GM23338 (cell line): ENCODE results near the gene FAM120AOS. TPM values are rescaled to one million over a fixed set of nuclear protein-coding genes. Genes with fewer than 3 reads are reported as not detected.

Source experiments
- ATAC-seq: fragments of 200-7000 bp; cut with Tn5 transposase; 3 replicates; pipeline ENCODE4 v1.9.1; 2020
- DNase-seq: peaks from one replicate; pipeline ENCODE4 v3.0.0-alpha.2; 2015; ENCODE audit warnings: low spot score
- H2AFZ ChIP-seq: fragments of 200-600 bp; sonication (generic); 2 replicates; pipeline ENCODE4 v1.8.0; 2016; ENCODE audit warnings: antibody characterized with exemption, mild to moderate bottlenecking, moderate library complexity
- H3F3A ChIP-seq: fragments of 200-600 bp; sonication (generic); replicated peaks from 2 replicates; pipeline ENCODE4 v1.8.0; 2017; ENCODE audit warnings: antibody characterized with exemption, mixed run types, low read depth
- H3K27ac ChIP-seq: fragments of 200-600 bp; sonication (generic); 2 replicates; pipeline ENCODE4 v1.6.1; 2016; ENCODE audit warnings: low read depth
- H3K27me3 ChIP-seq: fragments of 200-600 bp; sonication (generic); 2 replicates; pipeline ENCODE4 v1.8.0; 2016; ENCODE audit warnings: mild to moderate bottlenecking, mixed run types, moderate library complexity; ENCODE audit not compliant: insufficient read depth
- H3K36me3 ChIP-seq: fragments of 200-600 bp; sonication (generic); 2 replicates; pipeline ENCODE4 v1.8.0; 2016; ENCODE audit warnings: mild to moderate bottlenecking; ENCODE audit not compliant: insufficient read depth
- H3K4me1 ChIP-seq: fragments of 200-600 bp; sonication (generic); 2 replicates; pipeline ENCODE4 v1.8.0; 2016; ENCODE audit warnings: mild to moderate bottlenecking, moderate library complexity; ENCODE audit not compliant: insufficient read depth
- H3K4me2 ChIP-seq: fragments of 200-600 bp; sonication (generic); 2 replicates; pipeline ENCODE4 v1.7.1; 2017; ENCODE audit warnings: mixed run types
- H3K4me3 ChIP-seq: fragments of 200-600 bp; sonication (generic); 2 replicates; pipeline ENCODE4 v1.6.1; 2016; ENCODE audit warnings: mixed run types
- H3K79me2 ChIP-seq: fragments of 200-600 bp; sonication (generic); replicated peaks from 2 replicates; pipeline ENCODE4 v1.8.0; 2017; ENCODE audit warnings: mild to moderate bottlenecking; ENCODE audit not compliant: insufficient read depth
- H3K9me2 ChIP-seq: fragments of 200-600 bp; sonication (generic); 2 replicates; pipeline ENCODE4 v1.8.0; 2017; ENCODE audit not compliant: insufficient read depth
- H4K20me1 ChIP-seq: fragments of 200-600 bp; sonication (generic); replicated peaks from 2 replicates; pipeline ENCODE4 v1.8.0; 2017; ENCODE audit warnings: mild to moderate bottlenecking; ENCODE audit not compliant: insufficient read depth
- H3K27ac Mint-ChIP-seq: 2 replicates; pipeline ENCODE4 v1.8.0; 2020; ENCODE audit warnings: inconsistent platforms, mild to moderate bottlenecking, moderate library complexity, mixed read lengths
- H3K27me3 Mint-ChIP-seq: 3 replicates; pipeline ENCODE4 v1.8.0; 2022; ENCODE audit warnings: low read depth, mild to moderate bottlenecking, moderate library complexity, mixed read lengths, inconsistent platforms; ENCODE audit not compliant: insufficient read depth, poor library complexity
- H3K36me3 Mint-ChIP-seq: 3 replicates; pipeline ENCODE4 v1.8.0; 2021; ENCODE audit warnings: low read depth, mild to moderate bottlenecking, inconsistent platforms, moderate library complexity, mixed read lengths
- H3K4me1 Mint-ChIP-seq: 3 replicates; pipeline ENCODE4 v1.8.0; 2020; ENCODE audit warnings: mild to moderate bottlenecking, inconsistent platforms, mixed read lengths
- H3K4me3 Mint-ChIP-seq: 3 replicates; pipeline ENCODE4 v1.8.0; 2021; ENCODE audit warnings: moderate library complexity, mild to moderate bottlenecking, inconsistent platforms, mixed read lengths
- H3K9me3 Mint-ChIP-seq: 3 replicates; pipeline ENCODE4 v1.8.0; 2020; ENCODE audit warnings: moderate library complexity, mild to moderate bottlenecking, inconsistent platforms, mixed read lengths
- CREB1 ChIP-seq: fragments of 250-450 bp; sonication (Bioruptor Pico); IDR thresholded peaks from 2 replicates; pipeline ENCODE4 v1.5.0; 2020; ENCODE audit warnings: low read depth, mild to moderate bottlenecking, moderate library complexity
- ETS1 ChIP-seq: IDR thresholded peaks from 2 replicates; pipeline ENCODE4 v1.6.1; 2016; ENCODE audit warnings: antibody characterized with exemption
- EZH2 ChIP-seq: fragments of 200-600 bp; sonication (generic); IDR thresholded peaks from one replicate; pipeline ENCODE4 v1.8.0; 2017; ENCODE audit warnings: antibody characterized with exemption, mild to moderate bottlenecking, low read depth; ENCODE audit not compliant: unreplicated experiment
- EZH2phosphoT487 ChIP-seq: fragments of 200-600 bp; sonication (generic); IDR thresholded peaks from one replicate; pipeline ENCODE4 v1.8.1; 2018; ENCODE audit warnings: antibody characterized with exemption; ENCODE audit not compliant: unreplicated experiment
- POLR2AphosphoS5 ChIP-seq: IDR thresholded peaks from 2 replicates; pipeline ENCODE4 v1.6.1; 2016; ENCODE audit warnings: antibody characterized with exemption, low read depth
- STAT1 ChIP-seq: IDR thresholded peaks from one replicate; pipeline ENCODE4 v1.6.1; 2016; ENCODE audit warnings: antibody characterized with exemption; ENCODE audit not compliant: unreplicated experiment
- ZNF331 ChIP-seq: fragments of 250-450 bp; sonication (Bioruptor Pico); IDR thresholded peaks from 2 replicates; pipeline ENCODE4 v1.5.0; 2020; ENCODE audit warnings: low read depth, mild to moderate bottlenecking, moderate library complexity
- polyA plus RNA-seq: library from polyadenylated mRNA; unstranded; fragments of >200 nt; fragmentation: Nextera tagmentation; extraction: Ambion mirVana; gene quantifications from 2 replicates; pipeline ENCODE4 v1.2.1, GENCODE V29; 2016
- total RNA-seq: library from RNA; depleted of rRNA; stranded (reverse); fragments of >200 nt; shearing (Covaris generic); gene quantifications from 2 replicates; pipeline ENCODE4 v1.2.3, GENCODE V29; 2014
- TF ChIP-seq, protein P1 (sequence below), 2 experiments: fragments of 200-600 bp in 1 of 2; sonication (generic) in 1 of 2; conservative IDR thresholded peaks; 2 replicates each; pipeline versions ENCODE4 v1.5.1 to v1.6.1; 2016 to 2017; ENCODE audit warnings: antibody characterized with exemption in 2 of 2, low read depth in 2 of 2, mild to moderate bottlenecking in 2 of 2, moderate library complexity in 1 of 2

Gene FAM120AOS
- total and polyA plus RNA-seq, 2 experiments from 2014 or later: 31.5 to 40.4 TPM

GRCh38 chr9:93427655-93428379 is 25.6 kb downstream of the FAM120AOS start:
- DNase-seq: peak; percentile 60
- H3K27ac Mint-ChIP-seq: no peak overlapping the region

GRCh38 chr9:93422977-93423616 is 30.3 kb downstream of the FAM120AOS start:
- DNase-seq (no peak), ATAC-seq (no peak)
- Histone ChIP-seq H3K27me3 (no peaks in the 10 kb centered on the region), H3K4me1 (no peaks in the 10 kb centered on the region), H4K20me1 (no peaks in the 10 kb centered on the region), H2AFZ (no peak overlapping the region), H3K9me2 (no peaks in the 10 kb centered on the region), H3K79me2 (no peaks in the 10 kb centered on the region), H3K4me3 (no peak overlapping the region), H3F3A (no peaks in the 10 kb centered on the region), H3K36me3 (no peaks in the 10 kb centered on the region), H3K4me2 (no peak overlapping the region), H3K27ac (no peak overlapping the region)
- no peaks in the 10 kb centered on the region; the same call in 2 of the 3 replicates for H3K4me1 Mint-ChIP-seq
- peaks cover 7% of the 10 kb centered on the region for H3K27me3 Mint-ChIP-seq
- peaks cover 13% of the 10 kb centered on the region; the same call in 2 of the 3 replicates for H3K9me3 Mint-ChIP-seq
- no peak for TF ChIP-seq CREB1 (CRISPR knock-in tag)
- TF ChIP-seq ETS1: no peak
- no peak for TF ChIP-seq EZH2
- no peak for TF ChIP-seq EZH2phosphoT487
- no peak for TF ChIP-seq ZNF331 (CRISPR knock-in tag)
- TF ChIP-seq, protein P1, sequence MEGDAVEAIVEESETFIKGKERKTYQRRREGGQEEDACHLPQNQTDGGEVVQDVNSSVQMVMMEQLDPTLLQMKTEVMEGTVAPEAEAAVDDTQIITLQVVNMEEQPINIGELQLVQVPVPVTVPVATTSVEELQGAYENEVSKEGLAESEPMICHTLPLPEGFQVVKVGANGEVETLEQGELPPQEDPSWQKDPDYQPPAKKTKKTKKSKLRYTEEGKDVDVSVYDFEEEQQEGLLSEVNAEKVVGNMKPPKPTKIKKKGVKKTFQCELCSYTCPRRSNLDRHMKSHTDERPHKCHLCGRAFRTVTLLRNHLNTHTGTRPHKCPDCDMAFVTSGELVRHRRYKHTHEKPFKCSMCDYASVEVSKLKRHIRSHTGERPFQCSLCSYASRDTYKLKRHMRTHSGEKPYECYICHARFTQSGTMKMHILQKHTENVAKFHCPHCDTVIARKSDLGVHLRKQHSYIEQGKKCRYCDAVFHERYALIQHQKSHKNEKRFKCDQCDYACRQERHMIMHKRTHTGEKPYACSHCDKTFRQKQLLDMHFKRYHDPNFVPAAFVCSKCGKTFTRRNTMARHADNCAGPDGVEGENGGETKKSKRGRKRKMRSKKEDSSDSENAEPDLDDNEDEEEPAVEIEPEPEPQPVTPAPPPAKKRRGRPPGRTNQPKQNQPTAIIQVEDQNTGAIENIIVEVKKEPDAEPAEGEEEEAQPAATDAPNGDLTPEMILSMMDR (conservative IDR thresholded peaks at IDR 0.05; ENCODE audit: low read depth in 2 of 2): no peak
- TF ChIP-seq STAT1: no peak
- no peak overlapping the region for H3K4me3 Mint-ChIP-seq
- H3K27ac Mint-ChIP-seq: no peak overlapping the region
- peaks cover 7% of the 10 kb centered on the region for H3K36me3 Mint-ChIP-seq

More at GRCh38 chr9:93427655-93428379, 25.6 kb downstream of the FAM120AOS start:
- no peak for TF ChIP-seq POLR2AphosphoS5
- TF ChIP-seq, protein P1 (conservative IDR thresholded peaks at IDR 0.05; ENCODE audit: low read depth in 2 of 2): peak; percentile 60 to 78
- Histone ChIP-seq H3K79me2 (no peaks in the 10 kb centered on the region), H3K36me3 (no peaks in the 10 kb centered on the region), H2AFZ (no peak overlapping the region), H3K9me2 (no peaks in the 10 kb centered on the region), H3K27me3 (no peaks in the 10 kb centered on the region), H3K27ac (no peak overlapping the region), H3K4me1 (no peaks in the 10 kb centered on the region), H4K20me1 (no peaks in the 10 kb centered on the region), H3K4me3 (no peak overlapping the region), H3K4me2 (no peak overlapping the region), H3F3A (no peaks in the 10 kb centered on the region)
- H3K27me3 Mint-ChIP-seq: peaks cover 2% of the 10 kb centered on the region
- H3K36me3 Mint-ChIP-seq: peaks cover 2% of the 10 kb centered on the region; the same call in 1 of the 3 replicates
- peak; percentile 78 for ATAC-seq
- peaks cover 4% of the 10 kb centered on the region; the same call in 1 of the 3 replicates for H3K9me3 Mint-ChIP-seq
- H3K4me1 Mint-ChIP-seq: no peaks in the 10 kb centered on the region; the same call in 2 of the 3 replicates
- no peak overlapping the region for H3K4me3 Mint-ChIP-seq
